GM12878 (cell line): ENCODE results near the gene TIMM10B.

Source experiments
- ATF3 ChIP-seq: IDR thresholded peaks from 2 replicates; pipeline ENCODE4 v1.6.1; 2011; ENCODE audit warnings: low read depth, mild to moderate bottlenecking, low read length, moderate library complexity, borderline replicate concordance; ENCODE audit errors: extremely low read depth
- BCL3 ChIP-seq: IDR thresholded peaks from 2 replicates; pipeline ENCODE4 v1.6.1; 2011; ENCODE audit warnings: borderline replicate concordance, low read depth, mild to moderate bottlenecking, moderate library complexity, low read length; ENCODE audit not compliant: insufficient read depth, poor library complexity, severe bottlenecking
- CHD2 ChIP-seq: IDR thresholded peaks from 2 replicates; pipeline ENCODE4 v1.6.1; 2011; ENCODE audit warnings: low read depth, low read length, improper control_type of control experiment, borderline replicate concordance
- CTCF ChIP-seq, 3 experiments: IDR thresholded peaks in 2 of 3; conservative IDR thresholded peaks in 1 of 3; 2 replicates each; pipeline ENCODE4 v1.5.1; 2011; ENCODE audit warnings: low read depth in 3 of 3, low read length in 3 of 3, mild to moderate bottlenecking in 3 of 3, control low read depth in 2 of 3, moderate library complexity in 2 of 3, inconsistent platforms in 1 of 3, mixed read lengths in 1 of 3; ENCODE audit not compliant: control insufficient read depth in 2 of 3, insufficient read depth in 1 of 3; ENCODE audit errors: extremely low read depth in 1 of 3
- EP300 ChIP-seq, 2 experiments: fragments of 150-350 bp in 1 of 2; IDR thresholded peaks; 2 replicates each; pipeline ENCODE4 v1.6.1; 2011 to 2012; ENCODE audit warnings: low read depth in 2 of 2, low read length in 2 of 2, borderline replicate concordance in 1 of 2, improper control_type of control experiment in 1 of 2, inconsistent platforms in 1 of 2; ENCODE audit not compliant: control insufficient read depth in 1 of 2
- EZH2 ChIP-seq: IDR thresholded peaks from 2 replicates; pipeline ENCODE4 v1.6.1; 2012; ENCODE audit warnings: low read depth, mild to moderate bottlenecking, control low read depth, inconsistent platforms, low read length, borderline replicate concordance; ENCODE audit not compliant: control insufficient read depth
- MAX ChIP-seq: IDR thresholded peaks from 2 replicates; pipeline ENCODE4 v1.6.1; 2012; ENCODE audit warnings: low read depth, low read length, improper control_type of control experiment
- RFX5 ChIP-seq: IDR thresholded peaks from 2 replicates; pipeline ENCODE4 v1.6.1; 2011; ENCODE audit warnings: low read depth, low read length, improper control_type of control experiment
- SP1 ChIP-seq: IDR thresholded peaks from one replicate; pipeline ENCODE4 v1.6.1; 2011; ENCODE audit warnings: low read depth, low read length
- TAF1 ChIP-seq: IDR thresholded peaks from 2 replicates; pipeline ENCODE4 v1.6.1; 2011; ENCODE audit warnings: mild to moderate bottlenecking, low read depth, low read length, borderline replicate concordance
- ZBTB11 ChIP-seq: fragments of 450-650 bp; formaldehyde crosslinking; IDR thresholded peaks from 2 replicates; pipeline ENCODE4 v1.5.0; 2022; ENCODE audit warnings: mild to moderate bottlenecking, missing genetic modification characterization

GRCh38 chr11:6526411-6527135 lies 45.3 kb downstream of the TIMM10B start:
- no peak for TF ChIP-seq RFX5
- no peak for TF ChIP-seq BCL3
- 0 out of 4 replicates have a peak, but pooled peaks of 1 of the 2 experiments have one; percentile 17 for TF ChIP-seq EP300 (IDR thresholded peaks at IDR 0.05; ENCODE audit: borderline replicate concordance in 1 of 2, control insufficient read depth in 1 of 2, low read depth in 2 of 2, low read length in 2 of 2)
- TF ChIP-seq CTCF (IDR thresholded peaks at IDR 0.05 in 2 of 3, conservative IDR thresholded peaks at IDR 0.05 in 1 of 3; ENCODE audit: control insufficient read depth in 2 of 3, extremely low read depth in 1 of 3, insufficient read depth in 1 of 3, low read depth in 3 of 3, low read length in 3 of 3): no peak
- TF ChIP-seq ZBTB11 (CRISPR knock-in tag): no peak
- no peak for TF ChIP-seq CHD2
- no peak for TF ChIP-seq TAF1
- TF ChIP-seq MAX: no peak
- TF ChIP-seq EZH2: no peak
- TF ChIP-seq SP1: no peak
- no peak for TF ChIP-seq ATF3
